GM21619 (cell line): ENCODE results near the gene SOST.
A peak's percentile ranks its signal among the peaks of the same experiment; 100 is the strongest.
"Not testable (repeated sequence)": the region's sequence is repeated elsewhere in the genome, so short reads cannot be mapped to it uniquely, and the experiment has no call there.

Experiments
- ATAC-seq: cut with Tn5 transposase; IDR thresholded peaks from one replicate; pipeline ENCODE4 v1.9.1; 2021; ENCODE audit not compliant: unreplicated experiment

SOST gene

DNA sequence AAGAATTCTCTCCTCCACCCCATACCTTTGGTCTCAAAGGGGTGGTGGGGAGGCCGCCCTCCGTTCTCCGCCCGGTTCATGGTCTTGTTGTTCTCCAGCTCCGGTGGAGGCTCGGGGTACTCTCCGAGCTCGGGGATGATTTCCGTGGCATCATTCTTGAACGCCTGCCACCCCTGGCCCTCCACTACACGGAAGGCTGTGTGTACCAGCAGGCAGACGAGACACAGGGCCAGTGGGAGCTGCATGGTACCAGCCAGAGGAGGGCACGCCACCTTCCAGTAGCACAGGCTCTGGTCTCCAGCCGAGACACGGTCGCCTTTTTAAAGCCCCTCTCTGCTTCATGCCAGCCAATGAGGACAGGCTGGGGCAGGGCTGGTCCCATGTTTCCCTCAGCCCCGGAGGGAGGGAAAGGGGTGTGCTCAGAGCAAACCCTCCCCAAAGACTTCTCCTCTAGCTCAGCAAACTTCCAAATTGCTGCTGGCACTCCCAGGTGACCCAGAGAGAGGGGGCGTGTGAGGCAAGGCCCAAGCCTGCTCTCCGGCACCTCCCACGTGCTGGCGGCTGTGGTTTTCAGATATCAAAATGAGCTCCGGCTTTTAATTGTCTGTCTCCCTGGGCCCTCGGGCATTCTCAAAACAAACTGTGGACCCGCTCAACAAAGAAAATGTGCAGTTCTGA is at the start of gene SOST:
SOST (minus strand) TSS at position 295 of the 678 bp plus-strand sequence; CDS start at position 245, 50 bp downstream.
- no peak for ATAC-seq

DNA sequence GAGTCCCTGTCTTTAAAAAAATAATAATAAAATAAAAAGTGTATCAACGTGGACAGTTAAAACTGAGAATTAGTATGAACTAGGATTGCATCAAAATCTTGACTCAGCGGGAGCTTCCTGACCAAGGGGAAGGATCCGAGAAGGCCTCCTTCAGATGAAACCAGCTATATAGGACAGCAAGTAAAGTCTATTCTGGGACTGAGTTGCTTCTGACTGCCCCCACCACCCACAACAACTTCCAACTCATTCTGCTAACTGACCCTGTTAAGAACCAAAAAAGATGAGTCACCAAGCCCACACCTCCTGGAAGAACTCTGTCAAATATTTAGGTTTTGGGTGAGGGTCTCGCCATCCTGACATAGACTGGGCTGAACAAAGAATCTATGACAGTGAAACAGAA is 49.5 kb upstream of the SOST start:
- no peak for ATAC-seq

DNA sequence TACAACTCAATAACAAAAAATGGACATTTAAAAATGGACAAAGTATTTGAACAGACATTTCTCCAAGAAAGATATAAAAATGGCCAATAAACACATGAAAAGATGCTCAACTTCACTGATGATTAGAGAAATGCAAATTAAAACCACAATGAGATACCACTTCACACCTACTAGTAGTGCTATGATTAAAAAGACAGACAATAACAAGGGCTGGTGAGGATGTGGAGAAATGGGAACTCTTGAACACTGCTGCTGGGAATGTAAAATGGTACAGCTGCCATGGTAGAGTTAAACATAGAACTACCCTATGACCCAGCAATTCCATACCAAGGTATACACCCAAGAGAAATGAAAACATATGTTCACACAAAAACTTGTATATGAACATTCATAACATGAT is 46.5 kb upstream of the SOST start:
- no peak for ATAC-seq

DNA sequence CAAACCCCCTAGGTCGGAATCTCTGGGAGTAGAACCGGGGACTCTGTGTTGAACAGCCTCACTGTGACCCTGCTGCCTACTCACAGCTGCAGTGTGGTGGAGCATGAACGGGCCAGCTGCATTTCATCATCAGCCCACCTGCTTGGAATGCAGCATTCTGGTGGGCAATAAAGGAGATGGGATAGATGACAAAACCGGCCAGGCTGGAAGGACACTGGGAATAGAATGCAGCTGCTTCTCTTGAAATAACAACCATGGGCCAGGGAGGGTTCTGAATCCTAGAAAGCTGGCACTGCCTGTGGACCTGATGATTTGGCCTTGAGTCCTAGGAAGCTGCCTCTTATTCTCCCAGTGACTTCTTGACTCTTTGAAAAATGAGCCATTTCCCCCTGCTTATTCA is 45.2 kb upstream of the SOST start:
- ATAC-seq, result no peak

DNA sequence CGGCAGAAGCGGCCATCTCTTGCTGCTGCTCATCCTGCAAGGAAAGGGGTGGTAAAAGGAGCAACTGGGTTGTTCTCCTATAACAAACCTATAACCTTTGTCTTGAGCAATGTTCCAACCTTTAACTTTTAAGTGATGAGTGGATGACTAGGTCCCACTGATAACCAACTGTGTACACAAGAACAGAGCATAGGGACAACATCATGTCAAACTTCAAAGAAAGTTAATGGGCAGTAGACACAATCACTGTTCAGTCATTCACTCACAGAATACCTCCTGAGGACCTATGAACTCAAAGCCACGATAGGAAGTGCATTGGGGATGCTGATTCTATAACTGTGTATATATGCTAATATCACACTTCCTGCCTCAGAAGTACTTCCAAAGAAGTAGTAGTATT is 43.3 kb upstream of the SOST start:
- ATAC-seq, result no peak

DNA sequence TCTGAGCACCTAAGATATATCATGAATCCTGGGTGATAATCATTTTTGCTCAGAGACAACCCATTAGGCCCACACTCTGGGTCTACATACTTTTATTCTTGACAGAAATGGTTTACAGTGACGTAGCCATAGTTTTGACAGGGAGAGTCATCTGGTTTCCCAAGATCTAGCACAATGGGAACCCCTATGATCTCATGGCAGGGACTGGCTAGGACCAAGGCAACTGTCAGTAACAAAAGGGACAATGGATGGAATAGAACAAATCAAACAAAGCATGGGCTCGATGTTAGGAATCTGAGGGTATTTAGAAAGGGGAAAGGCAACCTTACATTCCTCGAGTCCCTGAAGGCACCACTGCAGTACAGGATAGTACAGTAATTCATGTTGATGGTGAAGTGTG is 42.1 kb upstream of the SOST start:
- no peak for ATAC-seq

DNA sequence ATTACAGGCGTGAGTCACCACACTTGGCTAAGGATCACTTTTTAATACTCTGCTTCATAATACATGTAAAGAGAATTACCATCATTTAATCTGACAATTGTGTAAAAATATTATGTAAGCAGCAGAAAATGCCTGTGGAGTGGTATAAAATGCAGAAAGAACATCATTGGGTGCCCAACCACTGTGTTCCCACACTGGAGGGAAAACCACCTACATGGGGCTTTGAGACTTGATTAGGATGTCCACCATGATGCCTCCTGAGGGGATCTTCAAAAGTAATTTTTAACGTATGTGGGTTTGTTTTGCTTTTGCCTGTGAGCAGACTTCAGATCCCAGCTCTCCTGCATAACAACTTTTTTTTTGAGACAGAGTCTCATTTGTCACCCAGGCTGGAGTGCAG is 40.5 kb upstream of the SOST start:
- ATAC-seq, result no peak

DNA sequence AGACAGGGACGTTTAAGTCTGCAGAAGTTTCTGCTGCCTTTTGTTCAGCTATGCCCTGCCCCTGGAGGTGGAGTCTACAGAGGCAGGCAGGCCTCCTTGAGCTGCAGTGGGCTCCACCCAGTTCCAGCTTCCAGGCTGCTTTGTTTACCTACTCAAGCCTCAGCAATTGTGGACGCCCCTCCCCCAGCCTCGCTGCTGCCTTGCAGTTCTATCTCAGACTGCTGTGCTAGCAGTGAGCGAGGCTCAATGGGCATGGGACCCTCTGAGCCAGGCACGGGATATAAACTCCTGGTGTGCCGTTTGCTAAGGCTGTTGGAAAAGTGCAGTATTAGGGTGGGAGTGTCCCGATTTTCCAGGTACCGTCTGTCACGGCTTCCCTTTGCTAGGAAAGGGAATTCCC is 39.4 kb upstream of the SOST start:
- not testable (repeated sequence) for ATAC-seq

DNA sequence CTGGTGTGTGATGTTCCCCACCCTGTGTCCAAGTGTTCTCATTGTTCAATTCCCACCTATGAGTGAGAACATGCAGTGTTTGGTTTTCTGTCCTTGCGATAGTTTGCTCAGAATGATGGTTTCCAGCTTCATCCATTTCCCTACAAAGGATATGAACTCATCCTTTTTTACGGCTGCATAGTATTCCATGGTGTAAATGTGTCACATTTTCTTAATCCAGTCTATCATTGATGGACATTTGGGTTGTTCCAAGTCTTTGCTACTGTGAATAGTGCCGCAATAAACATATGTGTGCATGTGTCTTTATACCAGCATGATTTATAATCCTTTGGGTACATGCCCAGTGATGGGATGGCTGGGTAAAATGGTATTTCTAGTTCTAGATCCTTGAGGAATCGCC is 34.1 kb upstream of the SOST start:
- ATAC-seq, result not testable (repeated sequence)

DNA sequence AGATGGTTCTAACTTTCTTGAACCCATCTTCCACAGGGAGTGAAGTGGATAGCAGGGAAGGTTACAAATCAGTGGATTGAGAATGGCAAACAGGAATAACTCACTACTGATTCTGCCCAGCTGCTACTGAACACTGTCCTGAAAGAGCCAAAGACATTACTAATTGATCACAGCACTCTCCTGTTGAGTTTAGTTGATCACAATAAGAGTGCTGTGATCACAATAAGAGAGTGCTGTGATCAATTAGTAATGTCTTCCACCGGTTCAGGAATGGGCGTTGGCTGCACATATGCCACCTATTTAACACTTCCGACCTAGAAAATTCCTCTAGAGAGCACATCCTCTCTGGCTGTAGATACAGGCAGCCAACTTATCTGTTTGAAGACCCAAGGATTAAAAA is 33.0 kb upstream of the SOST start:
- ATAC-seq, result no peak

DNA sequence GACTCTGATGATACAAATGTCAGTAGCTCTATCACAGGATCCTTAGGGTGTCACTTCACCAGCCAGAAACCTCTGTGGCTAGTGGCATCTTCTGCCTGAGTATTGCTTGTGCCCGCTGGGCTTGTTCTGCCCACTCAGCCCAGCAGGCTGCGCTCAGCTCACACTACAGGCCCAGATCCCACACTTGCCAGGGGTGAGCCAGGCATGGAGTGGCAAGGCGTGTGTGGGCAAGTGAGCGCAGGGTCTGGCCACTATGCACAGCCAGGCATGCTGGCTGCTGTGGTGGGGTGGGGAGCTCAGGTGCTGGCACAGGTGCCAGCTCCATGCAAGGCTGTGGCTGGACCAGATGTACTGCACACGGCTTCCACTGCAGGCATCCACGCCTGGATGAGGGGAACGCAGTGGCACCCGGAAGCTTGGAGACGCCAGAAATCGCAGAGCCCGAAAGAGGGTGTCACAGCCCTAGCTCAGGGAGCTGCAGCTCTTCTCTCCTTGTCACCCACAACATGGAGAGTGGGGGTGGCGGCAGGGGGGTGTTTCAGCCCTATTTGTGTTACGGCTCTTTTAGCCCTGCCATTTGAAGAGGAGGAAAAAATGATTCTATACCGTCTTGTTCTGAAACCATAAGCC is 31.8 kb upstream of the SOST start:
- ATAC-seq, result no peak

DNA sequence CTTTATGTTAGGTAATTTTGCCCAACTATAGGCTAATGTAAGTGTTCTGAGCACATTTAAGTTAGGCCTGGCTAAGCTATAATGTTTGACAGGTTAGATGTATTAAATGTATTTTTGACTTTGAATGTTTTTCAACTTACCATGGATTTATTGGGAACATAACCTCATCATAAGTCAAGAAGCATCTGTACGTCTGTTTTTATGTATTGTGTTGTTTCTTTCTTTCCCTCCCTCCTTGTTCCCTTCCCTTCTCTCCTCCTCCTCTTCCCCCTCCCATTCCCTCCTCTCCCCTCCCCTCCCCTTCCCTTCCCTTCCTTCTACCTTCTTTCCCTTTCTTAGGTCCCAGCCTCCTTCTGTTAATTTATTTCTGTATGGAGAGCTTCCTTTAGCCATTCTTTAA is 30.9 kb upstream of the SOST start:
- ATAC-seq, result no peak

DNA sequence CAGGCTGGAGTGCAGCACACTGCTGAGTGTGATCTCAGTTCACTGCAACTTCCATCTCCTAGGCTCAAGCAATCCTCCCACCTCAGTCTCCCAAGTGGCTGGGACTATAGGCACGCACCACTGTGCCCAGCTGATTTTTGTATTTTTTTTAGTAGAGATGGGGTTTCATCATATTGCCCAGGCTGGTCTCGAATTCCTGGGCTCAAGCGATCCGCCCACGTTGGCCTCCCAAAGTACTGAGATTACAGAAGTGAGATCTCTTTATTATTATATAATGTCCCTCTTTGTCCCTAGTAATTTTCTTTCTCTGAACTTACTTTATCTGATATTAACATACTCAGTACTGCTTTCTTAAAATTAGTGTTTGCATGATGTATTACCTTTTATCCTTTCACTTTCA is 29.9 kb upstream of the SOST start:
- ATAC-seq, result no peak

DNA sequence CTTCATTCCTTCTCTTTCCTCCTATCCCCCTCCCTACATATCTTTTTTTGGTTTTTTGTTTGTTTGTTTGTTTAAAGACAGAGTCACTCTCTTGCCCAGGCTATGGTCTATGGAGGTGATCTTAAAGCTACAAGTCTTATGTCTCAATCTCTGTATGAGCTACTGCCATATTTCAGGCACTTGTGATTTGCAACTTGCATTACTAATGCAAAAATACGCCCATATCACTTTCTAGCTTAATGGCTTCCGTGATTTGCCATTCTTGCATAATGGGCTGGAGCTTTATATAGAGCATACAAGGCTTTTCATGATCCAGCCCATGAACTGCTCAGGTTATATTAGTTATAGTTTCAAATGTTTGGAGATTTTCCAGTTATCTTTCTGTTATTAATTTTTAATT is 29.1 kb upstream of the SOST start:
- ATAC-seq, result no peak

DNA sequence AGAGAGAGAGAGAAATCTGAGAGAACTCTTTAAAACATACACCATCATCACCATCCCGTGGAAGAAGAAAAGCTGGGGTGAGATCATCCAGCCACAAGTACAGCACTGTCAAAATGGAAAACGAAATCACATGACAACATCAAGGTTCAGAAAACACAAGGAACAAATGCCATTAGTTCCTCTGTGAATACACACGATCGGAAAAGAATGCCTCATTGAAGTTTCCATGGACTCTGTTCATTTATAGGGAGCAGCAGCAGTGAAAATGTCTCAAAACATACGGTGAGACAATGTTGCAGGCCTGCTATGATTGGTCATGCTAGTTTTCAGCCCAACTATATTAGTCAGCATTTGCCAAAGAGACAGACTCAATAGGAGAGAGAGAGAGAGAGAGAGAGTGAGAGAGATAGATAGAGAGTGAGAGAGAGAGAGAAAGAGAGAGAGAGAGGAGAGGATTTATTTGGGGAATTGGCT is 26.1 kb upstream of the SOST start:
- ATAC-seq, result no peak

DNA sequence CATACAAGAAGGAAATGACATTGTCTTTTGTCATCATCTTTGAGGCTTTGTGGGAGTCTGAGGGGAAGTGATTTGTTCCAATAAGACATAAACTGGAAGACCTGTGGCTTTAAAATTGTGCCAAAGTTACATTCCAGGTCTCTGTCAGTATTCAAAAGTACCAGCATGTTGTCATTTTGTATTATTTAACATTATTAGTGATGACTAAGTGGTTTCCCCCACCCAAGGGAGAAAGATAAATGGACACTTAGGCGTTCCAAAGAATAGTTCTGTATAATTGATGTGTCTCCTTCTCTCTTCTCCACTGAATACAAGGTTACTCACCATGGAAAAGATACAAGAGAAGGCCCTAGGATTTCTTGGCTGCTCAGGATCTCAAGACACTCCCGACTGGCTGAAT is 25.5 kb upstream of the SOST start:
- ATAC-seq, result no peak

DNA sequence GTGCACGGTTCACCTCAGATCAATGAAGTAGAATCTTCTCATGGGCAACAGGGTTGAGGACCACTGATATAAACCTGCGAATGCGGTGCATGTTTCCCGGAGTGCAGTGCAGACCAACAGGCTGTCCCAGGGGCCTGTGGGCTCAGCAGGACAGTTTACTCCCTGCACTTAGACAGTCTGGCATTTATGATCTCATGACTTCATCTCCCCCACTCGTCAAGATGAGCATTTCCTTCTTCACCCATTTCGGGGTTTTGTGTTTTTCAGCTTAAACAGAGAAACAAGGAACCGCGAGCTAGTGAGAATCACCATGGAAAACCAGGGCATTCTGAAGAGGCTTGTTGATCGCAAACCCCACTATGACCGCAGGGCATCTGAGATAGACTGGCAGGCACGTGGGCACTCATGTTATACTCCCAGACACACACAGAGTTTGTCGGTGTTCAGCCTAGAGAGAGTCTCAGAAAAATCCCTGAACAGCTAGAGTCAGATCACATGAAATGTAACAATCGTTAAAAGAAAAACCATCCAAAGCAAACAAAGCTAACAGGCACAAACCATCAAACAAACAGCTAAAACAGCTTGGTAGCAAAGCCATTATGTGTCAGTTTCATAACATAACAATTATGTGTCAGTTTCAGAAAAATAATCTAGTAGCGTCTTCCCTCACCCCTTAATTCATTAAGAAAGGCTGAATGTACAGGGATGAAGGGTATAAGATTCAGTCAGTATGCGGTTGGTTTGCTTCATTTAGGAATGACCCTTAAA is 24.5 kb upstream of the SOST start:
- ATAC-seq, result no peak

DNA sequence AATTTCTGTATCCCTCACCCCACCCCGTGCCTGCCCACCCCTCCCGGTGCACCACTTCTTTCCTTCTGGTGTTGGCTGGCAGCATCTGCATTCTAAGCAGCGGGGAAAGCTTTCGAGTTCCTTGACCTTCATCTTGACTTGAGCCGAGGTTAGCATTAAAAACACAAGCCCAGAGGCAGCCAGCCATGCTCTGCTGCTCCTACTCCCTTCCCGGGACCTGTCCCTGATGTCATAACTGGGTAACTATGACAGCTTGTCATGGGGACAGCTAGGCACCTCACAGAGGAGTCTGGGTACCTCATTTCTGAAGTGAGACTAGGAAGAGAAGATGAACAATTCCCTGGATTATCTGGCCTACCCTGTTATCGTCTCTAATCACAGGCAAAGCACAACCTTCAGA is 21.5 kb upstream of the SOST start, which contains the start of gene CFAP97D1:
CFAP97D1 (plus strand) TSS at position 301 of the 400 bp plus-strand sequence; CDS start at position 329, 28 bp downstream.
- no peak for ATAC-seq

DNA sequence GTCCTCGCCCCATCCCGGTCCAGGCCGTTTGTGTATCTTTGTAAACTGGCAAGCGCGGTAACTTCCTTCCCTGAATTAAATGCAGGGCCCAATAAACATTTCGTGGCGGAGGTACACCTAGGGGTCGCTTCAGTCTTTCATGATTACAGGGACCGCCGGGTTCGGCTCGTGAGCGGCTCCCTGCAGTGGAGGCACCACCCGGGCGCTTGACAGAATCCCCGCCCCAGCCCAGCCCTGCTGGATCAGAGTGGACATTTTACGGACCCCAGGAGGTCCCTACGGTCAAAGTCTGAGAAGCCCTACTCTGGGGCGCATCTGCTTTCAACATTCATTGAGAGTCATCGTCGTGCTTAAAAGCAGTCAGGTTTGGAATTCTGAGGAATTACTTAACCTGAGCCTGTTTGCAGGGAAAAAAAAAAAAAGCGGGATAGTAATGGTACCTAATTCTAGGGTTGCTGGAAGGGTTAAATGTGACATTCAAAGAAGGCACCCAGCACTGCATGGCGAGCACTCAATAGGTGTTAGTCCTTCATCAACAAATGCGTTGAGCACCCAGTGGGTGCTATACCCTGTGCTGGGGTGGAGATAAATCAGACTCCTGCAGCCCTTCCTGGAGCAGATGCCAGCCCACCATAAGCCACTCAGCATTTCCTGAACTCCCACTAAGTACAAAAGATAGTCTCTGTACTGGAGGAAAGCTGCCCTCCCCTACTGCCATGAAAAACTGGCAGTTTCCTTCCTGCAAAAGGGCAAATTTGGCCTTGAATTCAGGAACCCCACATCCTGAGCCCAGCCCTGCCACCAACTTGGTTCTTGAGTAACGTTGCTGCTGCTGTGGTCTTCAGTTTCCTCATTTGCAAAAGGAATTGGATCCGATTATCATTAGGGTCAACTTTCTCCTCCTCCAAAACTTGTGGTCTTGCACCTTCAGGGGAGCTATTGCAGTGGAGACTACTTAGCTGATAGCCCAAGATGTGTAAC is 20.8 kb upstream of the SOST start:
- ATAC-seq, result peak; percentile 10

DNA sequence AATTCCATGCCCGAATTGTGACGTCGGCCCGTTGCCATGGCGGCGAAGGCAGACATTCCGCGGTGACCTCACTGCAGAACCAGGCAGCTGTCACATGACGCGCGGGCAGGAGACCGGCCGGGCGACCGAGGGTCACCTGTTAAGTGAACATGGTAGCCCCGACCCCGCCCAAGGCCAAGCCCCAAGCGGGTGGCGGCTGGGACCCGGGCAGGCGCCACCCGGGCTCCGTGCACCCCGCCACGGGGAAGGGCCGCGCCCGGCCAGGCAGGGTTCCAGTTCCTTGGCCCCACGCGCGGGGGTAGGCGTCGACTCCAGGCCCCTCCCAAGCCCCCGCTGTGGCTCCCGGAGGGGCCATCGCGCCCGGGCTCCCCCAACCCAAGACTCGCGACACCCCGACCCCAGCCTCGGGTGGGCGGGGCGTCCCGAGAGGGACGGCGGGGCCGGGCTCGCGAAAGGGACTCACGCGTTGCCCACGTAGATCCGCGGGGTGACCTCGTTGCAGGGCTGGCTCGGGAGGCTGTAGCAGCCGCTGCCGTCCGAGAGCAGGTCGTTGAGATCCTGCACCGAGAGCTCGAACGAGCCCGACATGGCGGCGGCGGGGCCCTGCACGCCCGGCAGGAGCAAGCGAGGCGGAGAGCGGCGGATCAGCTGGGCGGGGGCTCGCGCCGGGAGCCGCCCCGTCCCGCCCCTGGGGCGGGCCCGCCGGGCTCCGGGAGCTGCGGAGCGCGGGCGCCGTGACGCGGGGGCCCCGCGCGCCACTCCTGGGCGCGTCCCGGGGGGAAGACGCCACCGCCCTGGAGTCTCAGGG is 19.9 kb upstream of the SOST start, which contains the start of gene DUSP3:
DUSP3 (minus strand) TSS at position 641 of the 808 bp plus-strand sequence; CDS start at position 588, 53 bp downstream.
- ATAC-seq, result peak; percentile 84
